GM19238 (cell line): ENCODE results near the gene HS3ST3A1.
"Not testable (repeated sequence)": the region's sequence is repeated elsewhere in the genome, so short reads cannot be mapped to it uniquely, and the experiment has no call there.

Experiments
- DNase-seq: peaks from one replicate; pipeline ENCODE4 v3.0.0; 2011; ENCODE audit warnings: low spot score; ENCODE audit not compliant: insufficient read length

HS3ST3A1 gene

GRCh38 chr17:13538841-13539411, 62.8 kb downstream of the HS3ST3A1 start:
- DNase-seq, result no peak

- no peak for DNase-seq
These were observed 63.7 kb downstream of the HS3ST3A1 start for GRCh38 chr17:13537871-13538643.

- DNase-seq, result no peak
These were observed 64.5 kb downstream of the HS3ST3A1 start for GRCh38 chr17:13537167-13537731.

GRCh38 chr17:13534946-13535345, 66.8 kb downstream of the HS3ST3A1 start:
- DNase-seq, result no peak

GRCh38 chr17:13531721-13532120, 70.0 kb downstream of the HS3ST3A1 start:
- DNase-seq, result no peak

GRCh38 chr17:13525876-13526275, 75.9 kb downstream of the HS3ST3A1 start:
- DNase-seq, result no peak

GRCh38 chr17:13523164-13523563, 78.6 kb downstream of the HS3ST3A1 start:
- no peak for DNase-seq

- no peak for DNase-seq
These were observed 79.0 kb downstream of the HS3ST3A1 start for GRCh38 chr17:13522749-13523148.

GRCh38 chr17:13521784-13522183, 79.9 kb downstream of the HS3ST3A1 start:
- no peak for DNase-seq

- no peak for DNase-seq
These were observed 80.7 kb downstream of the HS3ST3A1 start for GRCh38 chr17:13520899-13521572.

GRCh38 chr17:13518261-13519000, 83.3 kb downstream of the HS3ST3A1 start:
- DNase-seq, result no peak

GRCh38 chr17:13513039-13513405, 88.7 kb downstream of the HS3ST3A1 start:
- no peak for DNase-seq

- DNase-seq, result no peak
These were observed 91.7 kb downstream of the HS3ST3A1 start for GRCh38 chr17:13510062-13510461.

GRCh38 chr17:13509527-13509926, 92.2 kb downstream of the HS3ST3A1 start:
- DNase-seq, result no peak

- no peak for DNase-seq
These were observed 92.8 kb downstream of the HS3ST3A1 start for GRCh38 chr17:13508896-13509295.

- no peak for DNase-seq
These were observed 98.2 kb downstream of the HS3ST3A1 start for GRCh38 chr17:13503526-13503925.

GRCh38 chr17:13502263-13502662, 99.5 kb downstream of the HS3ST3A1 start:
- DNase-seq, result no peak

- no peak for DNase-seq
These were observed 100.8 kb downstream of the HS3ST3A1 start for GRCh38 chr17:13500947-13501346.

- DNase-seq, result no peak
These were observed 103.5 kb downstream of the HS3ST3A1 start for GRCh38 chr17:13498184-13498583.

- DNase-seq, result not testable (repeated sequence)
These were observed 105.1 kb downstream of the HS3ST3A1 start for GRCh38 chr17:13496553-13497056.

GRCh38 chr17:13495423-13495822, 106.3 kb downstream of the HS3ST3A1 start:
- no peak for DNase-seq
